Calu3 (cell line): Measurements from ENCODE around the gene C19orf25. TPM values are rescaled to one million over a fixed set of nuclear protein-coding genes. Genes with fewer than 3 reads are reported as not detected.

Source experiments
- BruUV-seq: library from RNA; stranded (reverse); fragments of 400-500 nt; replicated peaks from 2 replicates; lab custom pipeline; 2021; lab: Mats Ljungman, UMichigan
- CTCF ChIA-PET: fragments of 300-600 bp; sonication (Branson Sonifier 250); formaldehyde crosslinking; loops from one replicate; lab custom pipeline; 2022; ENCODE audit warnings: antibody characterized with exemption; lab: Charles Lee
- DNase-seq: peaks from one replicate; pipeline ENCODE4 v3.0.0; 2022
- H3K27ac Mint-ChIP-seq: one replicate; pipeline ENCODE4 v1.8.0; 2022; ENCODE audit warnings: mixed read lengths; ENCODE audit not compliant: unreplicated experiment
- H3K27me3 Mint-ChIP-seq: one replicate; pipeline ENCODE4 v1.8.0; 2022; ENCODE audit warnings: mixed read lengths; ENCODE audit not compliant: unreplicated experiment
- H3K36me3 Mint-ChIP-seq: one replicate; pipeline ENCODE4 v1.8.0; 2022; ENCODE audit warnings: mild to moderate bottlenecking, moderate library complexity, mixed read lengths; ENCODE audit not compliant: insufficient read depth, unreplicated experiment
- H3K4me1 Mint-ChIP-seq: one replicate; pipeline ENCODE4 v1.8.0; 2022; ENCODE audit warnings: mild to moderate bottlenecking, low read depth, mixed read lengths; ENCODE audit not compliant: unreplicated experiment
- H3K4me3 Mint-ChIP-seq: one replicate; pipeline ENCODE4 v1.8.0; 2022; ENCODE audit warnings: mild to moderate bottlenecking, low read depth, moderate library complexity, mixed read lengths; ENCODE audit not compliant: unreplicated experiment
- H3K9me3 Mint-ChIP-seq: one replicate; pipeline ENCODE4 v1.8.0; 2022; ENCODE audit warnings: low read depth, mixed read lengths; ENCODE audit not compliant: unreplicated experiment
- intact Hi-C: fragments of 100-400 bp; cut with micrococcal nuclease; formaldehyde crosslinking; loops from one replicate; pipeline ENCODE4 v1.10.0; 2022; ENCODE audit not compliant: unreplicated experiment
- total RNA-seq: library from RNA; stranded (reverse); gene quantifications from 2 replicates; pipeline ENCODE4 v1.2.3, GENCODE V29; 2022
- TF ChIP-seq, protein P1 (sequence below): fragments of 200-600 bp; IDR thresholded peaks from one replicate; pipeline ENCODE4 v1.8.0; 2022; ENCODE audit warnings: antibody characterized with exemption; ENCODE audit not compliant: unreplicated experiment

C19orf25 gene
- total RNA-seq, 1 experiment from 2014 or later, result 33.7 TPM

DNA sequence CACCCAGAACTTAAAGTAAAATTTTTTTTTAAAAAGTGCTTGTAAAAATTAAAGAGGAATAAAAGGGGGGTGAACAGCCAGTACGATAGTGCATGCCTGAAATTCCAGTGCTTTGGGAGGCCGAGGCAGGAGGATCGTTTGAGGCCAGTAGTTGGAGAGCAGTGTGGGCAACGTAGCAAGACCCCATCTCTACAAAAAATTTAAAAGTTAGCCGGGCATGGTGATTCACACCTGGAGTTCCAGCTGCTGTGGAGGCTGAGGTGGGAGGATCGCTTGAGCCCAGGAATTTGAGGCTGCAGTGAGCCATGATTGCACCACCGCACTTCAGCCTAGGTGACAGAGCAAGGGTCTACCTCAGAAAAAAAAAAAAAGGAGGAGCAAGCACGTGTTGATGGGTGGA is 26.0 kb upstream of the C19orf25 start:
- no peaks in the 10 kb centered on the region for H3K4me1 Mint-ChIP-seq
- H3K27ac Mint-ChIP-seq, result no peak overlapping the region
- CTCF ChIA-PET, result no interaction called here
- no TSS peak for BruUV-seq
- H3K9me3 Mint-ChIP-seq, result no peaks in the 10 kb centered on the region
- peaks cover under 1% of the 10 kb centered on the region for H3K27me3 Mint-ChIP-seq
- DNase-seq, result no peak
- intact Hi-C loops, result no loop called here
- H3K36me3 Mint-ChIP-seq, result peaks cover 10% of the 10 kb centered on the region
- H3K4me3 Mint-ChIP-seq, result no peak overlapping the region
- TF ChIP-seq, protein P1, sequence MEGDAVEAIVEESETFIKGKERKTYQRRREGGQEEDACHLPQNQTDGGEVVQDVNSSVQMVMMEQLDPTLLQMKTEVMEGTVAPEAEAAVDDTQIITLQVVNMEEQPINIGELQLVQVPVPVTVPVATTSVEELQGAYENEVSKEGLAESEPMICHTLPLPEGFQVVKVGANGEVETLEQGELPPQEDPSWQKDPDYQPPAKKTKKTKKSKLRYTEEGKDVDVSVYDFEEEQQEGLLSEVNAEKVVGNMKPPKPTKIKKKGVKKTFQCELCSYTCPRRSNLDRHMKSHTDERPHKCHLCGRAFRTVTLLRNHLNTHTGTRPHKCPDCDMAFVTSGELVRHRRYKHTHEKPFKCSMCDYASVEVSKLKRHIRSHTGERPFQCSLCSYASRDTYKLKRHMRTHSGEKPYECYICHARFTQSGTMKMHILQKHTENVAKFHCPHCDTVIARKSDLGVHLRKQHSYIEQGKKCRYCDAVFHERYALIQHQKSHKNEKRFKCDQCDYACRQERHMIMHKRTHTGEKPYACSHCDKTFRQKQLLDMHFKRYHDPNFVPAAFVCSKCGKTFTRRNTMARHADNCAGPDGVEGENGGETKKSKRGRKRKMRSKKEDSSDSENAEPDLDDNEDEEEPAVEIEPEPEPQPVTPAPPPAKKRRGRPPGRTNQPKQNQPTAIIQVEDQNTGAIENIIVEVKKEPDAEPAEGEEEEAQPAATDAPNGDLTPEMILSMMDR, result no peak

DNA sequence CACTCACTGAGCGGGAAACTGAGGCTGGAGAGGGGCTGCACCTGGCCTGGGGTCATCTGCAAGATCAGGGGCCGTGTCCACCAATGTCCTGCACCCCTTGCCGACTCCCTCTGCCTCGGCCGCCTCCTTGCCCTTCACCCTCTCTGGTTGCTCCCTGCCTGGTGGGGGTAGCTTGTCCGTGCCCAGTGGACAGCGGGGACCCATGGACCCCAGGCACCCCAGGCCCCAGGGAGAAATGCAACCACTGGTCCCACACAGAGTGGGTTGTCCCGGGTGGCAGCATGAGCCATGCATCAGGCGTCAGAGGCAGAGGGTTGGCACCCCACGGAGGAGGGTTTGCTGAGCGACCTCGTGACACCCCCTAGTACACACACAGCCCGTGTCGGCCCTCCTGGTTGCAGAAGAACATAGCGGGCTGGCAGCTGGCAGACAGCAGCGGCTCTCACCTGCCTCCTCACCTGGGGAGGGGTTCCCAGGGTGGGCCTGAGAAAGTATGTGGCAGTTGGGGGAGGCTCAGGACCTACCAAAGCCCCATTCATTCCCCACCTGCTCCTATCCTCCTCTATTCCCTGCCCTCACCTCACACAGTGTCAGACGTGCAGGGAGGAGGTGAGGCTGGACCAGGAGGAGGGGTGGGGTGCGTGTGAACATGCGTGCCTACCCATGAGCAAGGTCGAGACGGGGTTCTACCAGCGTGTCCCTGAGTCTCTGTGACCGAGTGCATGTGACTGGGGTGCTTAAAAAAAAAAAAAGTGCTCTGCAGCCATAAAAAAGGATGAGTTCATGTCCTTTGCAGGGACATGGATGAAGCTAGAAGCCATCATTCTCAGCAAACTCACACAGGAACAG is 25.1 kb upstream of the C19orf25 start:
- TF ChIP-seq, protein P1, result no peak
- CTCF ChIA-PET, result no interaction called here
- no peak for DNase-seq
- Mint-ChIP-seq H3K4me1 (no peaks in the 10 kb centered on the region), H3K4me3 (no peak overlapping the region), H3K9me3 (no peaks in the 10 kb centered on the region), H3K27me3 (no peaks in the 10 kb centered on the region), H3K27ac (no peak overlapping the region), H3K36me3 (peaks cover 10% of the 10 kb centered on the region)
- intact Hi-C loops, result no loop called here
- no TSS peak for BruUV-seq

DNA sequence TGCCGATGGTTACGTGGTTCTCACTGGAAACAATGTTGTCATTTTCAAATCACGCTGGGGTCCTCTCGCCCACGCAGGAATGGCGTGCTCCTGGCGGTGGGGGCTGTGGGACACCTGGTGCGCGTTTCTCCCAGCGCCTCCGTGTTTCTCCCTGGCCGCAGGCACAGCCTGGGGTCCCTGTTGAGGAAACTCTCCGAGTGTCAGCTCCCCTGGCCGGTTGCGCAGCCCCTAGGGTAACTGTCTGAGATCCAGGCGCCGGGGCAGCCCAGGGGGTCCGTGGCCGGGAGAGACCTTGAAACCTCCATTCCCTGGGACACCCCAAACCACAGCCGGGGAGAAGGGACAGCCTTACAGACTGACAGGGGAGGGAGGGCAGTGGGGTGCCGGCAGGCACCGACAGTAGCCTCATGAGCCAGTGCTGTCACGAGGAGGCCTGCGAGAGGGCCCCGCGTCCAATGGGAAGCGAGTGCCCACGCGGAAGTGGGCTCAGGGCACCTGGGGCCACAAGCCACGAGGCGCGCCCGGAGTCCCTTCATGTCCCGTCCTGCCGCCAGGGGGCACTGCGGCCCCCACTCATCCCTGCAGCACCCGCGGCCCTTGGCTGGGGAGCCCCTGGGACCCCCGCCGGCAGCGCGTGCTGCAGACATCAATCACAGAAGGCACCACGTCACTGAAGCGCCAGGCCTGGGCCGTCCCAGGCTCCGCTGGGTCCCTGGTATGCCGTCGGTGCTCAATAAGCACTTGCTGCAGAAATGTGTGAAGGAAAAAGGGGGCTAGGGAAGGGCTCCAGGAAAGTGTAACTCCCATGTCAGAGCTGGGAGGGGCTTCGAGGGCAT is 24.3 kb upstream of the C19orf25 start:
- CTCF ChIA-PET, result no interaction called here
- intact Hi-C loops, result no loop called here

DNA sequence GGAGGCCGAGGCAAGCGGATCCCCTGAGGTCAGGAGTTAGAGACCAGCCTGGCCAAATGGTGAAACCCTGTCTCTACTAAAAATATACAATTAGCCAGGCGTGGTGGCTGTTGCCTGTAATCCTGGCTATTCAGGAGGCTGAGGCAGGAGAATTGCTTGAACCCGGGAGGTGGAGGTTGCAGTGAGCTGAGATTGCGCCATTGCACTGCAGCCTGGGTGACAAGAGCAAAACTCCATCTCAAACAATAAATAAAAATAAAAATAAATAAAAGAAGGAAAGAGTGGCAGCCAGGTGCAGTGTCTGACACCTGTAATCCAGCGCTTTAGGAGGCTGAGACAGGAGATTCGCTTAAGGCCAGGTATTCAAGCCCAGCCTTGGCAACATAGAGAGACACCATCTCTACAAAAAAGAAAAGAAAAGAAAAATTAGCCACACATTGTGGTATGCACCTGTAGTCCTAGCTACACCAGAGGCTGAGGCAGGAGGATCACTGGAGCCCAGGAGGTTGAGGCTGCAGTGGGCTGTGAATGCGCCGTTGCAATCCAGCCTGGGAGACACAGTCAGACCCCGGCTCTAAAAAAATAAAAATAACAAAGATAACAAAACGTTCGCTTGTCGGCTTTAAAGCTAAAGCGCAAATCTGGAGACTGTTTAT is 23.5 kb upstream of the C19orf25 start:
- H3K27me3 Mint-ChIP-seq, result no peaks in the 10 kb centered on the region
- no TSS peak for BruUV-seq
- H3K4me3 Mint-ChIP-seq, result no peak overlapping the region
- H3K9me3 Mint-ChIP-seq, result no peaks in the 10 kb centered on the region
- TF ChIP-seq, protein P1, result no peak
- intact Hi-C loops, result no loop called here
- CTCF ChIA-PET, result no interaction called here
- no peak for DNase-seq
- no peaks in the 10 kb centered on the region for H3K4me1 Mint-ChIP-seq
- H3K27ac Mint-ChIP-seq, result no peak overlapping the region
- peaks cover 5% of the 10 kb centered on the region for H3K36me3 Mint-ChIP-seq

More for the DNA sequence above, 24.3 kb upstream of the C19orf25 start:
- H3K4me3 Mint-ChIP-seq, result no peak overlapping the region
- TF ChIP-seq, protein P1, result peak; percentile 76
- H3K27ac Mint-ChIP-seq, result no peak overlapping the region
- peaks cover 10% of the 10 kb centered on the region for H3K36me3 Mint-ChIP-seq
- DNase-seq, result peak; percentile 47
- H3K27me3 Mint-ChIP-seq, result no peaks in the 10 kb centered on the region
- BruUV-seq, result no TSS peak
- no peaks in the 10 kb centered on the region for H3K4me1 Mint-ChIP-seq
- H3K9me3 Mint-ChIP-seq, result no peaks in the 10 kb centered on the region
